Liver (tissue), 3 donors: ENCODE measurements around the gene MGAT1.
"Not testable (repeated sequence)": the region's sequence is repeated elsewhere in the genome, so short reads cannot be mapped to it uniquely, and the experiment has no call there.

Experiments
- ATF3 ChIP-seq: IDR thresholded peaks from 2 replicates; pipeline ENCODE4 v1.6.1; 2016; ENCODE audit warnings: antibody characterized with exemption
- CTCF ChIP-seq: fragments of 150-350 bp; IDR thresholded peaks from 2 replicates; pipeline ENCODE4 v1.5.1; 2017; ENCODE audit warnings: improper control_type of control experiment, low read depth, low read length; ENCODE audit not compliant: missing input control
- FOXA1 ChIP-seq: IDR thresholded peaks from 2 replicates; pipeline ENCODE4 v1.6.1; 2016; ENCODE audit warnings: antibody characterized with exemption
- GABPA ChIP-seq, 2 donors: IDR thresholded peaks in 1 of 2; conservative IDR thresholded peaks in 1 of 2; 2 replicates each; pipeline ENCODE4 v1.6.1; 2016; ENCODE audit warnings: antibody characterized with exemption in 2 of 2, mild to moderate bottlenecking in 1 of 2, moderate library complexity in 1 of 2
- JUND ChIP-seq, 2 donors: IDR thresholded peaks; 2 replicates each; pipeline ENCODE4 v1.6.1; 2016; ENCODE audit warnings: antibody characterized with exemption in 2 of 2
- MAX ChIP-seq: IDR thresholded peaks from 2 replicates; pipeline ENCODE4 v1.6.1; 2016; ENCODE audit warnings: antibody characterized with exemption
- RAD21 ChIP-seq, 2 donors: IDR thresholded peaks; 2 replicates each; pipeline ENCODE4 v1.6.1; 2016; ENCODE audit warnings: antibody characterized with exemption in 2 of 2, mild to moderate bottlenecking in 2 of 2
- REST ChIP-seq: IDR thresholded peaks from 2 replicates; pipeline ENCODE4 v1.6.1; 2016; ENCODE audit warnings: antibody characterized with exemption, mild to moderate bottlenecking
- SP1 ChIP-seq: IDR thresholded peaks from 2 replicates; pipeline ENCODE4 v1.6.1; 2018; ENCODE audit warnings: antibody characterized with exemption, mild to moderate bottlenecking
- TAF1 ChIP-seq: conservative IDR thresholded peaks from 2 replicates; pipeline ENCODE4 v1.6.1; 2016; ENCODE audit warnings: antibody characterized with exemption, mild to moderate bottlenecking
- YY1 ChIP-seq: IDR thresholded peaks from 2 replicates; pipeline ENCODE4 v1.6.1; 2016; ENCODE audit warnings: antibody characterized with exemption, mild to moderate bottlenecking
- ZBTB33 ChIP-seq: IDR thresholded peaks from 2 replicates; pipeline ENCODE4 v1.6.1; 2016; ENCODE audit warnings: antibody characterized with exemption
- donor health status: healthy.
- donor health status: healthy.

- not testable (repeated sequence) for TF ChIP-seq CTCF; REST; MAX; RAD21 (IDR thresholded peaks at IDR 0.05); ZBTB33; YY1; ATF3; JUND (IDR thresholded peaks at IDR 0.05); TAF1; FOXA1; GABPA (IDR thresholded peaks at IDR 0.05 in 1 of 2, conservative IDR thresholded peaks at IDR 0.05 in 1 of 2); SP1
Measured at GRCh38 chr5:180827374-180827773, 24.8 kb upstream of the MGAT1 start.
